Heart left ventricle (tissue), 16 donors: ENCODE results near the gene XPOT. TPM values are rescaled to one million over a fixed set of nuclear protein-coding genes. Genes with fewer than 3 reads are reported as not detected.

Source experiments
- ATAC-seq, 4 donors: fragments of 200-7000 bp; cut with Tn5 transposase; one replicate each; pipeline ENCODE4 v1.9.1; 2020 to 2022; ENCODE audit warnings: moderate library complexity in 4 of 4, mild to moderate bottlenecking in 3 of 4, moderate number of reproducible peaks in 1 of 4
- DNase-seq, 5 donors: peaks; one replicate each; pipeline ENCODE4 v3.0.0-alpha.2; 2020
- H3K27ac ChIP-seq, 12 donors: fragments of 200-600 bp; sonication (generic) in 4 of 12; one replicate each; pipeline versions ENCODE4 v1.5.0 to v1.8.0; 2016 to 2022; ENCODE audit warnings: mild to moderate bottlenecking in 2 of 12
- H3K27me3 ChIP-seq, 9 donors: fragments of 200-600 bp; sonication (generic) in 2 of 9; one replicate each; pipeline versions ENCODE4 v1.5.1 to v1.8.0; 2016 to 2022; ENCODE audit warnings: mild to moderate bottlenecking in 3 of 9
- H3K36me3 ChIP-seq, 9 donors: fragments of 200-600 bp; sonication (generic) in 2 of 9; one replicate each; pipeline versions ENCODE4 v1.5.0 to v1.8.0; 2018 to 2022; ENCODE audit warnings: mild to moderate bottlenecking in 2 of 9
- H3K4me1 ChIP-seq, 12 donors: fragments of 200-600 bp; sonication (generic) in 4 of 12; one replicate each; pipeline versions ENCODE4 v1.5.0 to v1.8.0; 2016 to 2022; ENCODE audit warnings: mild to moderate bottlenecking in 3 of 12
- H3K4me3 ChIP-seq, 12 donors: fragments of 200-600 bp; sonication (generic) in 4 of 12; one replicate each; pipeline versions ENCODE4 v1.5.0 to v1.8.0; 2017 to 2022; ENCODE audit warnings: mild to moderate bottlenecking in 9 of 12, moderate library complexity in 4 of 12
- H3K9me3 ChIP-seq, 12 donors: fragments of 200-600 bp; sonication (generic) in 4 of 12; one replicate each; pipeline versions ENCODE4 v1.5.0 to v1.8.0; 2016 to 2022; ENCODE audit warnings: mild to moderate bottlenecking in 1 of 12
- POLR2A ChIP-seq, 2 donors: fragments of 450-650 bp; IDR thresholded peaks; one replicate each; pipeline ENCODE4 v1.6.1; 2017; ENCODE audit warnings: antibody characterized with exemption in 2 of 2, mild to moderate bottlenecking in 2 of 2, moderate library complexity in 2 of 2
- WGBS, 4 donors: extraction: QIAGEN DNeasy Blood & Tissue Kit in 2 of 4; methylation state at CpG; one replicate each; pipeline versions ENCODE4 v1.1.5 to v1.1.7; 2013 to 2018; 5-methylcytosine and 5-hydroxymethylcytosine counted together
- intact Hi-C, 10 donors: fragments of 100-400 bp; cut with DNase I; formaldehyde crosslinking; loops; one replicate each; pipeline versions ENCODE4 v1.11.1 to v1.14.2; 2022
- polyA plus RNA-seq, 2 donors: library from polyadenylated mRNA; stranded (reverse); fragments of 200-250 nt; gene quantifications; one replicate each; pipeline ENCODE4 v1.2.3, GENCODE V29; 2013
- total RNA-seq, 9 donors: library from RNA; depleted of rRNA in 2 of 9; stranded (reverse); fragments of >200 nt in 2 of 9; fragmentation: NEBNext Ultra II Directional in 3 of 9; extraction: Animal tissue kit (Norgen Biotek cat#: 25700) in 3 of 9; gene quantifications; one replicate each; pipeline versions ENCODE4 v1.1.0 to v1.2.4, GENCODE V29; 2016 to 2023
- TF ChIP-seq, protein P1 (sequence below), 12 donors: fragments of 200-600 bp; sonication (generic) in 4 of 12; IDR thresholded peaks; one replicate each; pipeline versions ENCODE4 v1.5.0 to v1.8.0; 2018 to 2022; ENCODE audit warnings: antibody characterized with exemption in 12 of 12, mild to moderate bottlenecking in 5 of 12
- donor health status: ischemic (EF 13 %, LVEDD 7.1; RV severe dilation, severe dysfunction).
- donor health status: healthy with polysubstance abuse.
- donor health status: DM: no; HTN: yes; CAD: no.
- donor health status: DM: no; HTN: no; CAD: no.
- donor health status: ischemic (EF 25% LVEDD 6.9; RV normal size, moderate dysfunction).
- donor health status: ischemic (EF 25% LVEDD 5.7; RV mildly dilated, moderate dysfunction).
- donor health status: healthy.
- donor health status: DM: yes; HTN: yes; CAD: no.
- donor health status: ischemic (EF 35%, LVEDD 5.7; RV mildly dilated, moderate dysfunction).
- donor health status: nonischemic (EF 11% LVEDD 7.7; RV severe dilation, severe dysfunction).
- donor health status: DM: yes; HTN: yes; CAD: no.
- donor health status: PGD.
- donor health status: ischemic (EF 29% LVEDD 5.4; RV normal size, mild dysfunction).
- donor health status: nonischemic (EF 23%, LVEDD 6.1; RV moderate dilation, normal function).

XPOT gene
- total and polyA plus RNA-seq, 11 donors = 6.3 to 37.6 (median 22.0) TPM

DNA sequence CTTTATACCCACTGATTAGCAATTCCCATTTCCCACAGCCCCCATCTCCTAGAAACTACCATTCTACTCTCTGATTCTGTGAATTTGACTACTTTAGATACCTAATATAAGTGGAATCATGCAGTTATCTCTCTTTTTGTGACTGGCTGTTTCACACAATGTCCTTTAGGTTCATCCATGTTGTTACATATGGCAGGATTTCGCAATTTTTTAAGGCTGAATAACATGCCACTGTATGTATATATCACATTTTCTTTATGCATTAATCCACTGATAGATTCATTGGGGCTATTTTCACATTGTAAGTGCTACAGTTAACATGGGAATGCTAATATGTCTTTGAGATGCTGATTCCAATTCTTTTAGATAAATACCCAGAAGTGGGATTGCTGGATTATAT is 35.9 kb downstream of the XPOT start:
- Histone ChIP-seq H3K4me1 (no peaks in the 10 kb centered on the region), H3K4me3 (no peak overlapping the region), H3K27me3 (no peaks in the 10 kb centered on the region), H3K27ac (no peak overlapping the region), H3K9me3 (no peaks in the 10 kb centered on the region), H3K36me3 (peaks cover 0 to 100% (median 86%) of the 10 kb centered on the region in 9 donors)
- no peak for ATAC-seq
- intact Hi-C loops = no loop called here
- 94 to 98% (median 95%) methylated on average over 1 of the region's 1 CpG for WGBS, 4 donors
- TF ChIP-seq, protein P1, sequence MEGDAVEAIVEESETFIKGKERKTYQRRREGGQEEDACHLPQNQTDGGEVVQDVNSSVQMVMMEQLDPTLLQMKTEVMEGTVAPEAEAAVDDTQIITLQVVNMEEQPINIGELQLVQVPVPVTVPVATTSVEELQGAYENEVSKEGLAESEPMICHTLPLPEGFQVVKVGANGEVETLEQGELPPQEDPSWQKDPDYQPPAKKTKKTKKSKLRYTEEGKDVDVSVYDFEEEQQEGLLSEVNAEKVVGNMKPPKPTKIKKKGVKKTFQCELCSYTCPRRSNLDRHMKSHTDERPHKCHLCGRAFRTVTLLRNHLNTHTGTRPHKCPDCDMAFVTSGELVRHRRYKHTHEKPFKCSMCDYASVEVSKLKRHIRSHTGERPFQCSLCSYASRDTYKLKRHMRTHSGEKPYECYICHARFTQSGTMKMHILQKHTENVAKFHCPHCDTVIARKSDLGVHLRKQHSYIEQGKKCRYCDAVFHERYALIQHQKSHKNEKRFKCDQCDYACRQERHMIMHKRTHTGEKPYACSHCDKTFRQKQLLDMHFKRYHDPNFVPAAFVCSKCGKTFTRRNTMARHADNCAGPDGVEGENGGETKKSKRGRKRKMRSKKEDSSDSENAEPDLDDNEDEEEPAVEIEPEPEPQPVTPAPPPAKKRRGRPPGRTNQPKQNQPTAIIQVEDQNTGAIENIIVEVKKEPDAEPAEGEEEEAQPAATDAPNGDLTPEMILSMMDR (IDR thresholded peaks at IDR 0.05) = no peak
- TF ChIP-seq POLR2A (IDR thresholded peaks at IDR 0.05) = no peak
- no peak for DNase-seq

DNA sequence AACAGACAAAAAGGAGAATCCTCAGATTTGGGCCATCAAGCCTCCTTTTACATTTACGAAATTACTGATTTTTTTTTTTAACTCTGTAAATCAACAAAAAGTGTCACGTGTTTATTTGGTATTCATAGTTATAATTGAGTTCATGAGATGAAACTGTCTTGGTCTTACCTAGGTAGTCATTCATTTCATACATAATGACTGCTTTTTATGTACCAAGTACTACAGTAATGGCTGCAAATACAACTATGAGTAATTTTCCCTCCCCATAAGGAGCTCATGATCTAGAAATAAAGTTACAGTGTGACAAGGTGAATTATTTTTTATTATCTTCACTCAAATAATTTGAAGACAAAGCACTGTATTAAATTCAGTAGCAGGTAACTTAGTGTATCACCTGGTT is 41.3 kb downstream of the XPOT start:
- Histone ChIP-seq H3K4me1 (peaks cover 0 to under 1% (median 0%) of the 10 kb centered on the region in 12 donors), H3K4me3 (no peak overlapping the region), H3K27ac (no peak overlapping the region), H3K9me3 (no peaks in the 10 kb centered on the region), H3K36me3 (peaks cover 0 to 88% (median 72%) of the 10 kb centered on the region in 9 donors), H3K27me3 (no peaks in the 10 kb centered on the region)
- ATAC-seq = no peak
- TF ChIP-seq, protein P1 (IDR thresholded peaks at IDR 0.05) = no peak
- no peak for TF ChIP-seq POLR2A (IDR thresholded peaks at IDR 0.05)
- 91 to 95% (median 93%) methylated on average over 2 of the region's 2 CpGs for WGBS, 4 donors
- no peak for DNase-seq
- intact Hi-C loops = loop anchor here in 1 of 10 donors (5.0 kb wide), 1 partner anchor 33 kb away; no protein-coding TSS in a partner anchor

DNA sequence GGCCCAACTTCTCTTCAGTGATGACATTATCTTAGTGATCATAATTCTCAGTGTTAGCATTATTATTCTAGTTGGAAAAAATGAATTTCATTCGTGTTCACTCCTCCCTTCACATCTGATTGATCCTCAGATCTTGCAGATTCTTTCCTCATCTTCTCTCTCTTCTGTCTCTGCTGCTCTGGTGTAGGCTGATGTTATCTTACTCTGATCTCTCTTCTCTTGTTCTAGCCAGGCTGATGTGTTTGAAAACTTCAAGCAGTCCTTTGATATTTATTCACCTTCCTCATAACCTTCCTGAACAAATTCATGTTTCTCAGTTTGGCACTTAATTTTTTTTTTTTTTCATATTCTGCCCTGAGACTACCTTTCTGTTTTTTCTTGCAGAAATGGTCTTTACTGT is 42.1 kb downstream of the XPOT start:
- Histone ChIP-seq H3K36me3 (peaks cover 0 to 80% (median 64%) of the 10 kb centered on the region in 9 donors), H3K9me3 (no peaks in the 10 kb centered on the region), H3K27ac (no peak overlapping the region), H3K27me3 (no peaks in the 10 kb centered on the region), H3K4me3 (no peak overlapping the region), H3K4me1 (peaks cover 0 to 9% (median 6%) of the 10 kb centered on the region in 12 donors)
- WGBS, 4 donors = 70 to 88% (median 80%) methylated on average over 1 of the region's 1 CpG
- no peak for TF ChIP-seq POLR2A (IDR thresholded peaks at IDR 0.05)
- TF ChIP-seq, protein P1 (IDR thresholded peaks at IDR 0.05) = no peak
- intact Hi-C loops = loop anchor here in 1 of 10 donors (5.0 kb wide), 1 partner anchor 34 kb away; no protein-coding TSS in a partner anchor
- ATAC-seq (no peak), DNase-seq (no peak)

DNA sequence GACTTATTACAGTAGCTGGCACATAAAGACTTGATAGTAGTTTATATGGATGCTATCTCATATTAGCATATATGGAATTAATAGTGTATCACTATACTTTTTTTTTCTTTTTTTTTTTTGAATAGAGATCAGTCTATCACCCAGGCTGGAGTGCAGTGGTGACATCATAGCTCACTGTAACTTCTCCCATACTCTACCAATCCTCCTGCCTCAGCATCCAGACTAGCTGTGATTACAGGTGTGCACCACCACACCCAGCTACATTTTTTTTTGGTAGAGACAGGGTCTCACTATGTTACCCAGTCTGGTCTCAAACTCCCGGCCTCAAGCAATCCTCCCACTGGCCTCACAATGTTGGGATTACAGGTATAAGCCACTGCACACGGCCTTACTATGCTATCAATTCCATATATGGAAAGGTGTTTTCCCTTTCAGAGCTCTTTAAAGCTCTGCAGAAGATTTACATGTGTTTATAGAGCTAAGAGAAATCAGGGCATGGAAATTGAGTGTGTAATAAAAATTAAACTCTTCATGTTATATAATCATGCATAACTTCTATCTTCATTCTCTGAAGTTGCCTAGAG is 46.0 kb downstream of the XPOT start:
- no peak overlapping the region for H3K27ac ChIP-seq
- H3K9me3 ChIP-seq = no peaks in the 10 kb centered on the region
- WGBS, 4 donors = 85 to 98% (median 89%) methylated on average over 2 of the region's 2 CpGs
- ATAC-seq (no peak), DNase-seq (no peak)
- peaks cover 0 to 43% (median 38%) of the 10 kb centered on the region in 9 donors for H3K36me3 ChIP-seq
- H3K27me3 ChIP-seq = no peaks in the 10 kb centered on the region
- H3K4me1 ChIP-seq = peaks cover 0 to 26% (median 16%) of the 10 kb centered on the region in 12 donors
- intact Hi-C loops = loop anchor here in 2 of 10 donors (10.0 kb wide), 2 partner anchors 45 to 165 kb away; partner anchors contain the start of genes RASSF3 (in 1 of the 2) and XPOT (in 1 of the 2)
- H3K4me3 ChIP-seq = no peak overlapping the region
- TF ChIP-seq, protein P1 (IDR thresholded peaks at IDR 0.05) = no peak
